H1 (cell line): Measurements from ENCODE around the gene AIF1L. TPM values are rescaled to one million over a fixed set of nuclear protein-coding genes. Genes with fewer than 3 reads are reported as not detected.

Experiments
- HDAC2 ChIP-seq, 2 experiments: fragments of 300-600 bp in 1 of 2; sonication (generic) in 1 of 2; IDR thresholded peaks; 2 replicates each; pipeline ENCODE4 v1.6.1; 2011 to 2012; ENCODE audit warnings: low read depth in 2 of 2, low read length in 2 of 2, mild to moderate bottlenecking in 2 of 2, moderate library complexity in 2 of 2, borderline replicate concordance in 1 of 2, inconsistent platforms in 1 of 2
- polyA plus RNA-seq, 7 experiments: library from polyadenylated mRNA; depleted of rRNA in 3 of 7; stranded (reverse) in 5 of 7; unstranded in 2 of 7; fragments of >200 nt in 5 of 7; fragments of 200-250 nt in 2 of 7; gene quantifications; 1 replicate in 5 of 7; 2 replicates in 1 of 7; 4 replicates in 1 of 7; pipeline versions ENCODE4 v1.2.1 to v1.2.3, GENCODE V29; 2011 to 2013; ENCODE audit warnings: missing spikeins in 2 of 7, mixed read lengths in 2 of 7
- total RNA-seq: library from RNA; stranded (reverse); fragmentation: NEBNext Ultra II Directional; extraction: Animal tissue kit (Norgen Biotek cat#: 25700); gene quantifications from 2 replicates; pipeline ENCODE4 v1.2.1, GENCODE V29; 2021
- TF ChIP-seq, protein P1 (sequence below), 3 experiments: IDR thresholded peaks; 1 replicate in 2 of 3; 2 replicates in 1 of 3; pipeline versions ENCODE4 v1.5.1 to v1.6.1; 2011; ENCODE audit warnings: low read length in 3 of 3, mild to moderate bottlenecking in 3 of 3, inconsistent platforms in 2 of 3, low read depth in 1 of 3, moderate library complexity in 1 of 3; ENCODE audit not compliant: insufficient read depth in 1 of 3; ENCODE audit errors: control extremely low read depth in 1 of 3

Gene AIF1L
- total and polyA plus RNA-seq, 2 of the 8 experiments (the other 6 are each of a cell fraction or from before 2014, with no cell fraction given), result 70.7 to 149 TPM

DNA sequence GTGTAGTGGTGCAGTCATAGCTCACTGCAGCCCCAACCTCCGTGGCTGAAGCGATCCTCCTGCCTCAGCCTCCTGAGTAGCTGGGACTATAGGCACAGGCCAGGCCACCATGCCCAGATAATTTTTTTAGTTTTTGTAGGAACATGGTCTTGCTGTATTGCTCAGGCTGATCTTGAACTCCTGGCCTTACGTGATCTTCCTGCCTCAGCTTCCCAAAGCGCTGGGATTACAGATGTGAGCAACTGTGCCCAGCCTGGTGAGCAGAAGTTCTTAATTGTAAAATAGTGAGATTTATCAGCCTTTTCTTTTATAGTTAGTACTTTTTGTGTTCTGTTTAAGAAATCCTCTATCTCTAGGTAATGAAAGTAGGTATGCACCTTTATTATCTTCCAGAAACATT, 71.6 kb downstream of the AIF1L start (continued):
- TF ChIP-seq HDAC2 (IDR thresholded peaks at IDR 0.05; ENCODE audit: borderline replicate concordance in 1 of 2, low read depth in 2 of 2, low read length in 2 of 2), result no peak
- TF ChIP-seq, protein P1, sequence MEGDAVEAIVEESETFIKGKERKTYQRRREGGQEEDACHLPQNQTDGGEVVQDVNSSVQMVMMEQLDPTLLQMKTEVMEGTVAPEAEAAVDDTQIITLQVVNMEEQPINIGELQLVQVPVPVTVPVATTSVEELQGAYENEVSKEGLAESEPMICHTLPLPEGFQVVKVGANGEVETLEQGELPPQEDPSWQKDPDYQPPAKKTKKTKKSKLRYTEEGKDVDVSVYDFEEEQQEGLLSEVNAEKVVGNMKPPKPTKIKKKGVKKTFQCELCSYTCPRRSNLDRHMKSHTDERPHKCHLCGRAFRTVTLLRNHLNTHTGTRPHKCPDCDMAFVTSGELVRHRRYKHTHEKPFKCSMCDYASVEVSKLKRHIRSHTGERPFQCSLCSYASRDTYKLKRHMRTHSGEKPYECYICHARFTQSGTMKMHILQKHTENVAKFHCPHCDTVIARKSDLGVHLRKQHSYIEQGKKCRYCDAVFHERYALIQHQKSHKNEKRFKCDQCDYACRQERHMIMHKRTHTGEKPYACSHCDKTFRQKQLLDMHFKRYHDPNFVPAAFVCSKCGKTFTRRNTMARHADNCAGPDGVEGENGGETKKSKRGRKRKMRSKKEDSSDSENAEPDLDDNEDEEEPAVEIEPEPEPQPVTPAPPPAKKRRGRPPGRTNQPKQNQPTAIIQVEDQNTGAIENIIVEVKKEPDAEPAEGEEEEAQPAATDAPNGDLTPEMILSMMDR (IDR thresholded peaks at IDR 0.05; ENCODE audit: control extremely low read depth in 1 of 3, insufficient read depth in 1 of 3, low read depth in 1 of 3, low read length in 3 of 3), result no peak
- TF ChIP-seq, all 59 proteins: peak for 0
